ENCODE results near the gene ADGRV1.

Gene ADGRV1

GRCh38 chr5:91212714-91213092 is 654.1 kb downstream of the ADGRV1 start:
- DNase-seq (ENCODE audit: low spot score): peak; percentile 19

All from kidney tubule cell (primary cell).